HG03095 (cell line): ENCODE results near the gene IZUMO1.
"Not testable (repeated sequence)": the region's sequence is repeated elsewhere in the genome, so short reads cannot be mapped to it uniquely, and the experiment has no call there.

Experiments
- ATAC-seq: cut with Tn5 transposase; IDR thresholded peaks from one replicate; pipeline ENCODE4 v1.9.1; 2021; ENCODE audit warnings: moderate library complexity; ENCODE audit not compliant: unreplicated experiment

Gene IZUMO1

GRCh38 chr19:48714759-48715675 is 31.7 kb downstream of the IZUMO1 start:
- ATAC-seq: no peak

GRCh38 chr19:48713864-48714755 is 32.6 kb downstream of the IZUMO1 start:
- peak; percentile 87 for ATAC-seq

GRCh38 chr19:48713041-48713863 is 33.5 kb downstream of the IZUMO1 start:
- no peak for ATAC-seq

GRCh38 chr19:48711106-48711662 is 35.5 kb downstream of the IZUMO1 start:
- no peak for ATAC-seq

- no peak for ATAC-seq
Observed at GRCh38 chr19:48708471-48708870, 38.2 kb downstream of the IZUMO1 start.

- ATAC-seq: no peak
Observed at GRCh38 chr19:48705431-48705830, 41.3 kb downstream of the IZUMO1 start.

GRCh38 chr19:48703316-48703715 is 43.4 kb downstream of the IZUMO1 start:
- no peak for ATAC-seq

GRCh38 chr19:48702701-48703100 is 44.0 kb downstream of the IZUMO1 start:
- ATAC-seq: no peak

- no peak for ATAC-seq
Observed at GRCh38 chr19:48698046-48698445, 48.7 kb downstream of the IZUMO1 start.

- ATAC-seq: no peak
Observed at GRCh38 chr19:48696353-48697010, 50.2 kb downstream of the IZUMO1 start.

- no peak for ATAC-seq
Observed at GRCh38 chr19:48695743-48696352, 50.9 kb downstream of the IZUMO1 start, which contains the start of gene FUT2. Gene FUT2, plus strand, starts transcription at chr19:48695971. Its CDS starts 6,986 bp downstream, at chr19:48702957.

- ATAC-seq: not testable (repeated sequence)
Observed at GRCh38 chr19:48693629-48694028, 53.1 kb downstream of the IZUMO1 start.
